HepG2 (cell line): ENCODE data around the gene LDLR. TPM values are rescaled to one million over a fixed set of nuclear protein-coding genes. Genes with fewer than 3 reads are reported as not detected.

ENCODE experiments used
- ARNT2 ChIP-seq: sonication (generic); formaldehyde crosslinking; IDR thresholded peaks from 2 replicates; pipeline ENCODE4 v1.8.0; 2022; ENCODE audit warnings: mild to moderate bottlenecking, low read depth, missing genetic modification reagents, moderate library complexity
- CCDC6 ChIP-seq: sonication (generic); formaldehyde crosslinking; IDR thresholded peaks from 2 replicates; pipeline ENCODE4 v1.8.1; 2022; ENCODE audit warnings: mild to moderate bottlenecking, missing genetic modification reagents, moderate library complexity
- ELF4 ChIP-seq: sonication (generic); formaldehyde crosslinking; IDR thresholded peaks from 2 replicates; pipeline ENCODE4 v1.5.0; 2020; ENCODE audit warnings: missing genetic modification reagents, mild to moderate bottlenecking, moderate library complexity, borderline replicate concordance
- PHF21A ChIP-seq: sonication (generic); formaldehyde crosslinking; IDR thresholded peaks from 2 replicates; pipeline ENCODE4 v1.5.0; 2020; ENCODE audit warnings: mild to moderate bottlenecking, missing genetic modification reagents
- RAD21 ChIP-seq: fragments of 450-650 bp; formaldehyde crosslinking; IDR thresholded peaks from 2 replicates; pipeline ENCODE4 v1.5.0; 2020; ENCODE audit warnings: mild to moderate bottlenecking
- RBM22 ChIP-seq: fragments of 200-400 bp; formaldehyde crosslinking; optimal IDR thresholded peaks from 2 replicates; pipeline ENCODE3; 2017; ENCODE audit warnings: mild to moderate bottlenecking, low read length, moderate library complexity
- SALL1 ChIP-seq: sonication (generic); formaldehyde crosslinking; IDR thresholded peaks from 2 replicates; pipeline ENCODE4 v1.8.0; 2022; ENCODE audit warnings: mild to moderate bottlenecking, missing genetic modification reagents
- SMAD3 ChIP-seq: sonication (generic); formaldehyde crosslinking; IDR thresholded peaks from 2 replicates; pipeline ENCODE4 v1.4.0; 2020; ENCODE audit warnings: missing genetic modification reagents
- SP140L ChIP-seq: sonication (generic); formaldehyde crosslinking; IDR thresholded peaks from 2 replicates; pipeline ENCODE4 v1.4.0; 2020; ENCODE audit warnings: missing genetic modification reagents, borderline replicate concordance
- SPEN ChIP-seq: sonication (generic); formaldehyde crosslinking; IDR thresholded peaks from 2 replicates; pipeline ENCODE4 v1.5.1; 2020; ENCODE audit warnings: low read depth, mild to moderate bottlenecking, missing genetic modification reagents
- THAP11 ChIP-seq: IDR thresholded peaks from 2 replicates; pipeline ENCODE4 v1.6.1; 2016; ENCODE audit warnings: missing biosample characterization, missing genetic modification reagents
- TSC22D2 ChIP-seq: sonication (generic); formaldehyde crosslinking; IDR thresholded peaks from 2 replicates; pipeline ENCODE4 v1.5.1; 2020; ENCODE audit warnings: missing genetic modification reagents, mild to moderate bottlenecking, borderline replicate concordance
- ZBTB7B ChIP-seq: sonication (generic); formaldehyde crosslinking; IDR thresholded peaks from 2 replicates; pipeline ENCODE4 v1.4.0; 2020; ENCODE audit warnings: missing genetic modification reagents
- ZMYM2 ChIP-seq: sonication (generic); formaldehyde crosslinking; IDR thresholded peaks from 2 replicates; pipeline ENCODE4 v1.8.0; 2022; ENCODE audit warnings: mild to moderate bottlenecking, missing genetic modification reagents
- ZNF263 ChIP-seq: sonication (generic); formaldehyde crosslinking; IDR thresholded peaks from 2 replicates; pipeline ENCODE4 v1.4.0; 2020; ENCODE audit warnings: missing genetic modification reagents
- ZNF468 ChIP-seq: sonication (generic); formaldehyde crosslinking; IDR thresholded peaks from 2 replicates; pipeline ENCODE4 v1.8.0; 2022; ENCODE audit warnings: mild to moderate bottlenecking, moderate library complexity, missing genetic modification reagents
- ZNF619 ChIP-seq: sonication (generic); formaldehyde crosslinking; IDR thresholded peaks from 2 replicates; pipeline ENCODE4 v1.4.0; 2020; ENCODE audit warnings: mild to moderate bottlenecking, missing genetic modification reagents
- ZNF768 ChIP-seq: sonication (generic); formaldehyde crosslinking; IDR thresholded peaks from 2 replicates; pipeline ENCODE4 v1.4.0; 2020; ENCODE audit warnings: missing genetic modification reagents
- ZNF772 ChIP-seq: sonication (generic); formaldehyde crosslinking; IDR thresholded peaks from 2 replicates; pipeline ENCODE4 v1.5.0; 2020; ENCODE audit warnings: mild to moderate bottlenecking, missing genetic modification reagents
- polyA plus RNA-seq, 8 experiments: library from polyadenylated mRNA; depleted of rRNA in 3 of 8; stranded (reverse) in 7 of 8; unstranded in 1 of 8; fragments of >200 nt; fragmentation: Illumina TruSeq in 4 of 8; extraction: Trizol in 4 of 8; gene quantifications; 2 replicates each; pipeline versions ENCODE4 v1.2.1 to v1.2.3, GENCODE V29; 2011 to 2016; ENCODE audit warnings: low read depth in 4 of 8, missing spikeins in 1 of 8, mixed read lengths in 1 of 8; ENCODE audit not compliant: insufficient read depth in 1 of 8
- total RNA-seq, 5 experiments: library from RNA; depleted of rRNA; stranded (reverse); fragments of >200 nt; fragmentation: Illumina TruSeq; extraction: Trizol; gene quantifications; 2 replicates each; pipeline ENCODE4 v1.2.3, GENCODE V29; 2016; ENCODE audit warnings: low read depth in 1 of 5
- TF ChIP-seq, protein P1 (sequence below): sonication (generic); formaldehyde crosslinking; IDR thresholded peaks from 2 replicates; pipeline ENCODE4 v1.4.0; 2020; ENCODE audit warnings: missing genetic modification reagents
- TF ChIP-seq, protein P2 (sequence below): sonication (generic); formaldehyde crosslinking; IDR thresholded peaks from one replicate; pipeline ENCODE4 v1.5.1; 2020; ENCODE audit warnings: mild to moderate bottlenecking, missing genetic modification reagents; ENCODE audit errors: not compliant biosample characterization

The LDLR gene
- total and polyA plus RNA-seq, 2 of the 13 experiments (the other 11 are each of a cell fraction or from before 2014, with no cell fraction given): 51.6 to 92.5 TPM

DNA sequence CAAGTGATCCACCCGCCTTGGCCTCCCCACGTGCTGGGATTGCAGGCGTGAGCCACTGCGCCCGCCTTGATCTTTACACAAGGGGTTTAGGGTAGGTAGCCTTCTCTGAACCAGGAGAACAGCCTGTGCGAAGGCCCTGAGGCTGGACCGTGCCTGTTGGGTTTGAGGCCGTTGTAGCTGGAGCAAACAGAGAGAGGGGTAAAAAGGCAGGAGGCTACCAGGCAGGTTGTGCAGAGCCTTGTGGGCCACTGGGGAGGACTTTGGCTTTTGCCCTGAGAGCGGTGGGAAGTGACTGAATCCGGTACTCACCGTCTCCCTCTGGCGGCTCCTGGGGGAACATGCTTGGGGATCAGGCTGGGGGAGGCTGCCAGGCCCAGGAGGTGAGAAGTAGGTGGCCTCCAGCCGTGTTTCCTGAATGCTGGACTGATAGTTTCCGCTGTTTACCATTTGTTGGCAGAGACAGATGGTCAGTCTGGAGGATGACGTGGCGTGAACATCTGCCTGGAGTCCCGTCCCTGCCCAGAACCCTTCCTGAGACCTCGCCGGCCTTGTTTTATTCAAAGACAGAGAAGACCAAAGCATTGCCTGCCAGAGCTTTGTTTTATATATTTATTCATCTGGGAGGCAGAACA is 41.7 kb downstream of the LDLR start (continued):
- TF ChIP-seq SALL1 (CRISPR knock-in tag) (peak; percentile 85), ZNF468 (no peak), ZNF772 (CRISPR knock-in tag) (peak; percentile 77), ZBTB7B (0 out of 2 replicates have a peak, but pooled peaks have one; percentile 21), ZNF768 (CRISPR knock-in tag) (peak; percentile 87), TSC22D2 (CRISPR knock-in tag) (no peak), CCDC6 (CRISPR knock-in tag) (peak; percentile 69), SMAD3 (CRISPR knock-in tag) (0 out of 2 replicates have a peak, but pooled peaks have one; percentile 26), THAP11 (CRISPR knock-in tag) (0 out of 2 replicates have a peak, but pooled peaks have one; percentile 22), ARNT2 (CRISPR knock-in tag) (no peak), ELF4 (CRISPR knock-in tag) (no peak), ZNF263 (peak; percentile 90), SP140L (no peak), PHF21A (CRISPR knock-in tag) (peak; percentile 64; the same call in 1 of the 2 replicates), RBM22 (peak; percentile 11), ZNF619 (CRISPR knock-in tag) (peak; percentile 73; the same call in 1 of the 2 replicates), SPEN (no peak), RAD21 (CRISPR knock-in tag) (peak; percentile 65), ZMYM2 (CRISPR knock-in tag) (0 out of 2 replicates have a peak, but pooled peaks have one; percentile 72)
- TF ChIP-seq, protein P1, sequence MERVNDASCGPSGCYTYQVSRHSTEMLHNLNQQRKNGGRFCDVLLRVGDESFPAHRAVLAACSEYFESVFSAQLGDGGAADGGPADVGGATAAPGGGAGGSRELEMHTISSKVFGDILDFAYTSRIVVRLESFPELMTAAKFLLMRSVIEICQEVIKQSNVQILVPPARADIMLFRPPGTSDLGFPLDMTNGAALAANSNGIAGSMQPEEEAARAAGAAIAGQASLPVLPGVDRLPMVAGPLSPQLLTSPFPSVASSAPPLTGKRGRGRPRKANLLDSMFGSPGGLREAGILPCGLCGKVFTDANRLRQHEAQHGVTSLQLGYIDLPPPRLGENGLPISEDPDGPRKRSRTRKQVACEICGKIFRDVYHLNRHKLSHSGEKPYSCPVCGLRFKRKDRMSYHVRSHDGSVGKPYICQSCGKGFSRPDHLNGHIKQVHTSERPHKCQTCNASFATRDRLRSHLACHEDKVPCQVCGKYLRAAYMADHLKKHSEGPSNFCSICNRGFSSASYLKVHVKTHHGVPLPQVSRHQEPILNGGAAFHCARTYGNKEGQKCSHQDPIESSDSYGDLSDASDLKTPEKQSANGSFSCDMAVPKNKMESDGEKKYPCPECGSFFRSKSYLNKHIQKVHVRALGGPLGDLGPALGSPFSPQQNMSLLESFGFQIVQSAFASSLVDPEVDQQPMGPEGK (CRISPR knock-in tag): peak; percentile 64
- TF ChIP-seq, protein P2, sequence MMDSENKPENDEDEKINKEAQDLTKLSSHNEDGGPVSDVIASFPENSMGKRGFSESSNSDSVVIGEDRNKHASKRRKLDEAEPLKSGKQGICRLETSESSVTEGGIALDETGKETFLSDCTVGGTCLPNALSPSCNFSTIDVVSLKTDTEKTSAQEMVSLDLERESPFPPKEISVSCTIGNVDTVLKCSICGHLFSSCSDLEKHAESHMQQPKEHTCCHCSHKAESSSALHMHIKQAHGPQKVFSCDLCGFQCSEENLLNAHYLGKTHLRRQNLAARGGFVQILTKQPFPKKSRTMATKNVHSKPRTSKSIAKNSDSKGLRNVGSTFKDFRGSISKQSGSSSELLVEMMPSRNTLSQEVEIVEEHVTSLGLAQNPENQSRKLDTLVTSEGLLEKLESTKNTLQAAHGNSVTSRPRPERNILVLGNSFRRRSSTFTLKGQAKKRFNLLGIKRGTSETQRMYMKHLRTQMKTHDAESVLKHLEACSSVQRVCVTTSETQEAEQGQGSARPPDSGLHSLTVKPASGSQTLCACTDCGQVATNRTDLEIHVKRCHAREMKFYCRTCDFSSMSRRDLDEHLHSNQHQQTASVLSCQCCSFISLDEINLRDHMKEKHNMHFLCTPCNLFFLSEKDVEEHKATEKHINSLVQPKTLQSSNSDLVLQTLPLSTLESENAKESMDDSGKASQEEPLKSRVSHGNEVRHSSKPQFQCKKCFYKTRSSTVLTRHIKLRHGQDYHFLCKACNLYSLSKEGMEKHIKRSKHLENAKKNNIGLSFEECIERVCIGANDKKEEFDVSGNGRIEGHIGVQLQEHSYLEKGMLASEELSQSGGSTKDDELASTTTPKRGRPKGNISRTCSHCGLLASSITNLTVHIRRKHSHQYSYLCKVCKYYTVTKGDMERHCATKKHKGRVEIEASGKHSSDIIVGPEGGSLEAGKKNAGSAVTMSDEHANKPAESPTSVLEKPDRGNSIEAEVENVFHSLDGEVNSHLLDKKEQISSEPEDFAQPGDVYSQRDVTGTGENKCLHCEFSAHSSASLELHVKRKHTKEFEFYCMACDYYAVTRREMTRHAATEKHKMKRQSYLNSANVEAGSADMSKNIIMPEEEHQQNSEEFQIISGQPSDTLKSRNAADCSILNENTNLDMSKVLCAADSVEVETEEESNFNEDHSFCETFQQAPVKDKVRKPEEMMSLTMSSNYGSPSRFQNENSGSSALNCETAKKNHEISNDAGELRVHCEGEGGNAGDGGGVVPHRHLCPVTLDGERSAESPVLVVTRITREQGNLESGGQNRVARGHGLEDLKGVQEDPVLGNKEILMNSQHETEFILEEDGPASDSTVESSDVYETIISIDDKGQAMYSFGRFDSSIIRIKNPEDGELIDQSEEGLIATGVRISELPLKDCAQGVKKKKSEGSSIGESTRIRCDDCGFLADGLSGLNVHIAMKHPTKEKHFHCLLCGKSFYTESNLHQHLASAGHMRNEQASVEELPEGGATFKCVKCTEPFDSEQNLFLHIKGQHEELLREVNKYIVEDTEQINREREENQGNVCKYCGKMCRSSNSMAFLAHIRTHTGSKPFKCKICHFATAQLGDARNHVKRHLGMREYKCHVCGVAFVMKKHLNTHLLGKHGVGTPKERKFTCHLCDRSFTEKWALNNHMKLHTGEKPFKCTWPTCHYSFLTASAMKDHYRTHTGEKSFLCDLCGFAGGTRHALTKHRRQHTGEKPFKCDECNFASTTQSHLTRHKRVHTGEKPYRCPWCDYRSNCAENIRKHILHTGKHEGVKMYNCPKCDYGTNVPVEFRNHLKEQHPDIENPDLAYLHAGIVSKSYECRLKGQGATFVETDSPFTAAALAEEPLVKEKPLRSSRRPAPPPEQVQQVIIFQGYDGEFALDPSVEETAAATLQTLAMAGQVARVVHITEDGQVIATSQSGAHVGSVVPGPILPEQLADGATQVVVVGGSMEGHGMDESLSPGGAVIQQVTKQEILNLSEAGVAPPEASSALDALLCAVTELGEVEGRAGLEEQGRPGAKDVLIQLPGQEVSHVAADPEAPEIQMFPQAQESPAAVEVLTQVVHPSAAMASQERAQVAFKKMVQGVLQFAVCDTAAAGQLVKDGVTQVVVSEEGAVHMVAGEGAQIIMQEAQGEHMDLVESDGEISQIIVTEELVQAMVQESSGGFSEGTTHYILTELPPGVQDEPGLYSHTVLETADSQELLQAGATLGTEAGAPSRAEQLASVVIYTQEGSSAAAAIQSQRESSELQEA: peak; percentile 25
